GM19023 (cell line): Measurements from ENCODE around the gene FRS2.

Experiments
- ATAC-seq: cut with Tn5 transposase; IDR thresholded peaks from one replicate; pipeline ENCODE4 v1.9.1; 2021; ENCODE audit warnings: mild to moderate bottlenecking, moderate library complexity; ENCODE audit not compliant: unreplicated experiment

Gene FRS2

DNA sequence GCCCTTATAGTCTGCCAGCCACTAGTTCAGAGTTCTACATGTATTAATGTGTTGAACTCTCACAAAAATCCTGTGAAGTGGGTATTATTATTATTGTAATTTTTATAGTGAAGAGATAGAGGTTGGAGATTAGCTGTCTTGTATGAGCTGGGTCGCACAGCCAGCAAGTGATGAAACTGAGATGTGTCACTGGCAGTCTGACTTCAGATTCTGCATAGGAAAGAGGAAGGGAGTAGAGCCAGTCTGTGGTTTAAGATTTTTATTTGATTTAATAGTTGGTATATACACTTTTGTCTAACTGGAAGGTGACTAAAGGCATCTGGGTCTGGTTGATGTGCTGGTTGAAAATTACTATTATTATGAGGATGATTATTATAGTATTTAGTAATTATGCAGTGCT, 5.8 kb upstream of the FRS2 start:
- no peak for ATAC-seq

DNA sequence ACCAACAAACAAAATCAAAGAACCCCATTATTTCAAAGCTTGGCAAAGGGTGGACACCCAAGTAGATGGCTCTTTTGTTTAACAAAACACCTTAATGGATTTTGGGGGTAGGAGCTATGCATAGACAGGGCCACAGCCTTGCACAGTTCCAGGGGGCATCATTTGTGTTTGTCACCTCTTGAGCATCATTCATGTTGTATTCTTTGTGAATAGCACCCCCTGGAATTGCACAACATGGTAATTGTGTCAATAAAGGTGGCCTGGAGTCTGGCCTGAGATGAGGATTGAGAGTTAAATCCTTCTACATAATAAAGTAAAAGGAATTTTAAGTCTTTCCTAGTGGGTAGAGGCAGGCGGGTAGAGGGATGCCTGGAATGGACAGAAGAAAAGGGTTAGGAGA, 3.3 kb upstream of the FRS2 start:
- ATAC-seq: no peak

DNA sequence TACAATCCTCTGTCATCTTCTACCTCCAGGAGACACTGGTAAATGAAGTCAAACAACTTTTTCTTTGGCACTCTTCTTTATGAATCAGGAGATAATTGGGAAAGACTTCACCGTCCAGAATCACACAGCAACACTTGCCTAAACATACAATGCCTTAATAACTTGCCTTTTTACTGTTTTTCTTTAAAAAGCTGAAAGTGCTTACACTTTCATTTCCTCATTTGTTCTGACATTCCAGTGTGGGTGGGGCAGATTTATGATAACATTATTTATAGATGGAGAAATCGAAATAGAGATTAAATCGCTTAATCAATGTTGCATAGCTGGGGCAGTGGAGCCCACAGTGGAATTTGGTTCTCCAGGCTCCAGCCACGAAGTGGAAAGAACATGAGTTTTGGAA, 2.8 kb upstream of the FRS2 start:
- ATAC-seq: no peak

DNA sequence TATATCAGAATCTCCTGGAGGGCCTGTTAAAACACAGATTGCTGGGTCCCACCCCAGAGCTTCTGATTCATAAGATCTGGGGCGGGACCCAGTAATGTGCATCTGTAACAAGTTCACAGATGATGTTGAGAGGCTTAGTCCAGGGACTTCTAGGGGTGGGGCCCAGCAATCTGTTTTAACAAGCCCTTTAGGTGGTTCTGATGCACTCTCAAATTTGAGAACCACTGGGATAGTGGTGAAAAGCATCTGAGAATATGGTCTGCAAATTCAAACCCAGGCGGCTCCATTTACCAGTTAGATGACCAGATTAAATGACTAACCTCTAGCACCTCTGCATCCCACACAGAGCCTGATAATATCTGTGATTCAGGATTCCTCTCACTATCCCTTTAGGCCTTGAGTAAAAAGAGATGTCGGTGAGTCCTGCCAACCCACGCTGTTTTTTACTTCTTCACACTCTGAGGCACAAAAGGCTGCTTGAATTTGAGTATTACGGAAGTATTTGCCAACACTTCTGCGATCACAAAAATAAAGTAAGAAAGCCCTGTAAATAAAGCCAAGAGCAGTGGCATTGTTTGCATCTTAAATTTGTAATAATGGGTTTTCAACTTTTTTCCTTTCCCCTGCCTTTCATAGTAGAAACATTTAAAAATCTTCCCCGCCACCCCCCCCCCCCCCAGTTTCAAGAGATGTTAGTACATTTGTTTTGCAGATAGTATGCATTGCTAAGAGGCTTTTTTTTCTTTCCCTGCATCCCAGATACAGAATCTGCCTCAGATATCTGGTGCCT, 1.8 kb upstream of the FRS2 start:
- ATAC-seq: no peak

DNA sequence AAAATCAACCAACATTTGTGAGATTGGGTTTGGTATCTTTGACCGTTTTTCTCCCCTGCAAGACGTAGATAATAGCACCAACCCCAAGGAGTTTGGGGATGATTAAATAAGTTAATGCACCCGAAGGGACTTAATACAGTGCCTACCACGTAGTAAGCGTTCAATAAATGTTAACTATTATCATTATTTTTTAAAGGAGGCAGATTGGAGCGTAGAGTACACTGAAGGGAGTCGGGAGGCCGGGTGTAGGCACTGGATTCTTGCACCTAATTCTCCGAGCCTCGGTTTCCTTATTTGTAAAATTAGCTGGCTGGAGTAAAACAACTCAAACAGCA, 367 bp upstream of the FRS2 start:
- no peak for ATAC-seq

DNA sequence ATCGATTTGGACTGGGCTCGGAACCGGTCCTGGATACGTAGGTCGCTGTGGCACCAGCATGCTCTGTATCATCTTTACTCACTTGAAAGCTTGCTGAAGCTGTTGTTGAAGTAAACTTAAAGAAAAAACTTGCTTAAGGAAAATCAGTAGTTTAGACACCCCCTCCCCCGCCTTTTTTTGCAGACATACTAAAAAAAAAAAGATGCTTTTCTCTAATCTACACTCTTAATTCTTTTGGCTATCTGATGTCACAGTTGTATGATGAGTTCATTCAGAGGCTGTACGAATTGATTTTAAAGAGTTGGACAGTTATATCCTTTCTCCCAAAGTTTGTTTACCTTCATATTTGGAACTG, 865 bp downstream of the FRS2 start:
- ATAC-seq: no peak

DNA sequence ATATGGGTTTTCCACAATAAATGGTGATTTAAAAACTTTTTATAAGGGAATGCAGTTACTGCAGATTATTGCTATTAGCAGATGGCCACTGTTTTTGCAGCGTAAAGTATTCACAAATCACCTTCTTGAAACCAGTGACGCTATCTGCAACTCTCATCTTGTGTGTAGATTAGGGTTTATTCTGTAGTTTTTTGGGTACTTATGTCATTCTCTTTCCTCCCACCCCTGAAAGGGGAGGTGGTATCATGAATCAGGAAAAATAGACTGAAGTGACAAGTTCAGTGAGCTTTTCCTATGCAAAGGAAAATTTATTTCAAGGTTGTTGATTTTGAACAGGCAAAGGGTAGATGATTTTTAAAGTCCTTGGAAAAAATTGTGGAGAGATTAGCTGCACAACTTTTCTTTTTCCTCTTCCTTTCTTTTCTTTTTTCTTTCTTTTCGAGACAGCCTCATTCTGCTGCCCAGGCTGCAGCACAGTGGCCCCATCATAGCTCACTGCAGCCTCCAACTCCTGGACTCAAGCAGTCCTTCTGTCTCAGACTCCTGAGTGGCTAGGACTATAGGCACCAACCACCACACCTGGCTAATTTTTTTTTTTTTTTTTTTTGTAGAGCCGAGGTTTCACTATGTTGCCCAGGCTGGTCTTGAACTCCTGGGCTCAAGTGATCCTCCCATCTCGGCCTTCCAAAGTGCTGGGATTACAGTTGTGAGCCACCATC, 1.6 kb downstream of the FRS2 start:
- no peak for ATAC-seq

DNA sequence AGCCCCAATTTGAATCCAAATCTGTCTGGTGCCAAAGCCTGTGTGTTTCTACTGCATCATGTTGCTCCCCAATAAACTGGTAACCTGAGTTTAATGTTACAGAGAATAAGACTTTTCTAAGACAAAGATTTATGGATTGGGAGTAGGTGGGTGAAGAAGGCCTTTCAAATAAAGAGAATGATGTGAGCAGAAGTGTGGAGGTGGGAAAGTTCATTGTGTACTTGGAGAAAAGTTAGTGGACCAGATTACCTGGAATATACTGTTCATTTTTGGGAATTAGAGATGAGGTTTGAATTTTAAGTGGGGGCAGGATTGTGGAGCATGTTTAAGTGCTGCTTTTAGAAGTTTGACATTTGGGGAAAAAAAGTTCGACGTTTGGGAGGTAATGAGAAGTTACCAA, 3.1 kb downstream of the FRS2 start:
- no peak for ATAC-seq

DNA sequence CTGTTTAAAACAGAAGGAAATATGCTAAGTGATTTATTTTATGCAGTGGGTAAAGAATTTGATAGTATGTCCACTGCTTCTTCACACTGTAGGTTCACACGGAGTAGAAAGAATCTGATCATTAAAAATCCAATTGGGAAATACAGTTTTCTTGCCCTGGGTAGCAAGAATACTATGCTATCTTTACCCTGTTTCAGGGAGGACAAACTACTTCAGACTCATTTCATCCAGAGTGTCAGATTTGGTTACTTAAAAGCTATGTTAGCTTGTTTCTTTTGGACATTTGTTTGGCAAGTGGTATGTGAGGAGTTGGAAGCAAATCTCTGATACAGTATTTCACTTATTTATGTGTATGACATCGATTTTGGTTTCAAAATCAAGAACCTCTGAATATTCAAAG, 4.3 kb downstream of the FRS2 start:
- ATAC-seq: no peak

DNA sequence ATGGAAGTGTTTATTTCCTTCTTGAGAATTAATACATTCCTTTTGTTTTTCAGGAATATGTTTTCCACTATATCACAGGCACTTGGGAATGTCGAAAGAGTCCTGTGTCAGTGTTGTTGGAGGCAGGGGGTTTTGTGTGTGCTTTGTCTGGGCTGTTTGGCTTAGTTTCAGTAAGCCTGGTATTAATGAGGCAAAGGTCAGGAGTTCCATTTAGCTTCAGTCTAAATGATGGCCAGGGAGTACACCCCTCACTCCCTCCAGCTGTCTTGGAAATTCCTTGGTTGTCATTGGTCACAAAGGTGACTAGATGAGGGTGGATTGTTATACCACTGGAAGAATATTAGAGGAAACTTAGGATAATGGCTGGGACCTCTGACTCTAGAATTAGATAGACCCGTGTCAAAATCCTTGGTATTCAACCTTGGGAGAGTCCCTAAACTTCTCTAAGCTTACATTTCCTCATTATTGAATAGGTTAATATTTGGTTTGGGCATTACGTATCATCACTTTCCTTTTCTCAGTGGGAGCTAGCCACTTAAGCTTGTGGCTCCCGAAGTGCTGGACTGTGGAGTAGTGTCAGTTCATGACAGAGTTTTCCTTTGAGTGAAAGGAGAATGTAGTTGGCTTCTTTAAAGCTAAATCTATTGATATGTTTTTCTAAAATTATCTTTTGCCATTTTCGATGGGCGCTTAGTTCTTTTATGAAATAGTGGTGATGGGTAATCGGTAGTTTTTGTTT, 5.2 kb downstream of the FRS2 start:
- no peak for ATAC-seq

DNA sequence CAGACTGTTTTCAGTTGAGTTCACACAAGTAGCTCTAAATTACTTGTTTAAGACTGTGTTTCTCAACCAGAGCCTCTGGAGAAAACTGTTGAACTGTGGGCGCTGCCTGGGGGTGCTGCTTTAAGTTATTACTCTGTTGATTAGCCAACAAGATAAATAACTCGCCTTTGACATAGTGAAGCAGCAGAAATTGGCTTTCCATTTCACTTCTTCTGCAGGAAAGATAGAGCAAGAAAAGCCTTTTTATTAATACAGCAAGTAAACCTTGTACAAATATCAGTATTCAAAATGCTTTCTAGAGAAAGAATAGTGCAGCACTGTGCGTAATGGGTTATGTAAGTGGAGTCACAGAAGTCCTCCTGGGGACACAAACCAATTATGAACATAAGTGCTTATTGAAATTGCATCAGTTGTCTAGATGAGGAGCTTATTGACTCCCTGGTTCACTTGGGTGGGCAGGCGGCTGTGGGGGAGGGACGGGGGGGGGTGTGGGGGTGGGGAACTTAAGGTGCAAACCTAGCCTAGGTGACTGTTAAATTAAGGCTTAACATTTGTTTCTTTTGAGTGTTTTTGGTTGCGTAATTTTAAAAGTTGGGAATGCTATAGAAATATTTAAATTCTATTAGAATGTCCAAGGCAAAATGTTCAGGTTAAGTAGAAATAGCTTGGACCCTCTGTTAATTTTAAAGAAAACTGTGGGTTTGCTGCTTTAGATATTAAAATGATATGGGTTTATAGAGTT, 6.3 kb downstream of the FRS2 start:
- no peak for ATAC-seq

DNA sequence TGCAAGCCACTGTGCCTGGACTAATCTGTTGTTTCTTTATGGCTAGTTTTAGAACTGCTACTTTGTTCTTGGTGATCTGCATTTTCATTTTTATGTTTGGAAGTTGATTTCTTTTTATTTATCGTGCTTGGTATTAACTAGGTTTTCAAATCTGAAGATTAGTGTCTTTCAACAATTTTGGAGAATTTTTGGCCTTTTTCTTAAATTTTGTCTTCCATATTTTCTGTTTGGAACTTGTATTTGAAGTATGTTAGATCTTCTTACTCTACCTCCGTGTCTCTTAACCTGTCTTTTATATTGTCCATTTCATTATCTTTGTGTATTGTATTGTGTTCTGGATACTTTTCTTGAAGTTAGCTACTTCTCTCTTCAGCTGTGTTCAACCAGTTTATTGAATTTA, 9.5 kb downstream of the FRS2 start:
- ATAC-seq: no peak

DNA sequence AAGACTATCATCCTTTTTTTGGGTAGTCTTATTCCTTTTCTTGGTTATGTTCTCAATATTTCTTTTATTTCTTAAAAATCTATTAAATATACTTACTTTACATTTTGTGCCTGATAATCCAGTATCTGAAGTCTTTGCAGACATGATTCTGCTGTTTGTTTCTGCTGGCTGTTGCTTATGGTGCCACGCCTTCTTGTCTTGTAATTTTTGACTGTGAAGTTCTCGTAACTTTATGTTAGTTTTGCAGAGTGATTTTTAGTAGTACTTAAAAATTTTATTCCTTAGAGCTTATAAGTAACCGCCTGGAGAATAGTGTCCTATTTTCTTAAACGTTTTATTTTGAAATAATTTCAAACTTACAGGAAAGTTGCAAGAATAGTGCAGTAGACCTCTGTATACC, 10.5 kb downstream of the FRS2 start:
- ATAC-seq: no peak

DNA sequence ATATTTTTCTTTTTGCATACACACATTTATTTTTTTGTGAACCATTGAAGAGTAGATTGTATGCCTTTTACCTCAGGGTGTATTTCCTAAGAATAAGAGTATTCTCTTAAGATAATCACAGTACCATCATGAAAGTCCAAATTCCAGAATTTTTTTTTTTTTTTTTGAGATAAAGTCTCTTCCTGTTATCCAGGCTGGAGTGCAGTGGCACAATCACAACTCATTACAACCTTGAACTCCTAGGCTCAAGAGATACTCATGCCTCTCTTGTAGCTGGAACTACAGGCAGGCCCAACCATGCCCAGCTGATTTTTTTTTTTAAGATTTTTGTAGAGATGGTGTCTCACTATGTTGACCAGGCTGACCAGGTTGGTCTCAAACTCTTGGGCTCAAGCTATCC, 10.9 kb downstream of the FRS2 start:
- no peak for ATAC-seq

DNA sequence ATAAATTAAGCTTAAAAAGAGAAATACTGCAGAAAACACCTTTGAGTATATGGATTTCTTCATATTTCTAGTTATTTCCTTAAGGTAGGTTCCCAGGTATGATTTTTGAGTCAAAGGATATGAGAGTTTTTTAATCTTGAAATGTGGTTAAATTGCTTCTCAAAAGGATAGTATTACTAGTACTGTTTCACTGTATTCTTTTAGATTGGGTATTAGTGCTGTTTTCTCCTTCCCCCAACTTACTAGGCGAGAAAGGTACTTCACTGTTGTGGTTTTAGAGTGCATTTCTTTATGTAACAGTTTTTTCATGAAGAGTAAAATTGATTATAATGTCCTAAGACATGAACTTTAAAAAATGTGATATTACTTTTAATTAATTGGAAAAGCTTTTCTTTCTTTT, 13.5 kb downstream of the FRS2 start:
- ATAC-seq: no peak

DNA sequence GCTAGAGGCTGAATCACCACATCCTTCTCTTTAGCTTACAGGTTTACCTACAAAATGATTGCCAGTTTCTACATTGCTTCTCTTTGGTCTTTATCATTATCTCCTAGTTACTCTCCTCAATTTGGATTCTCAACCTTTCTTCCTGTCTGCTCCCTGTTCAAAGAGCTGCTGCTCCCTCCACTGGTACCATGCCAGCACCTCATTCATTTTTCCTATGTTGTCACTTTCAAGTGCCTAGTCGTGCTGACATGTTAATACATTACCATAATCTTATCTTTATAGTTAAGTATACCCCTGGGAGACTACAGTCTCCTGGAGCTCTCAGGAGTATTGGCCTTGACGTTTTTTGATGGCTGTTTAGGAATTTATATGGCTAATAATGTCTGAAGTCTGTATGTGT, 14.2 kb downstream of the FRS2 start:
- ATAC-seq: no peak

DNA sequence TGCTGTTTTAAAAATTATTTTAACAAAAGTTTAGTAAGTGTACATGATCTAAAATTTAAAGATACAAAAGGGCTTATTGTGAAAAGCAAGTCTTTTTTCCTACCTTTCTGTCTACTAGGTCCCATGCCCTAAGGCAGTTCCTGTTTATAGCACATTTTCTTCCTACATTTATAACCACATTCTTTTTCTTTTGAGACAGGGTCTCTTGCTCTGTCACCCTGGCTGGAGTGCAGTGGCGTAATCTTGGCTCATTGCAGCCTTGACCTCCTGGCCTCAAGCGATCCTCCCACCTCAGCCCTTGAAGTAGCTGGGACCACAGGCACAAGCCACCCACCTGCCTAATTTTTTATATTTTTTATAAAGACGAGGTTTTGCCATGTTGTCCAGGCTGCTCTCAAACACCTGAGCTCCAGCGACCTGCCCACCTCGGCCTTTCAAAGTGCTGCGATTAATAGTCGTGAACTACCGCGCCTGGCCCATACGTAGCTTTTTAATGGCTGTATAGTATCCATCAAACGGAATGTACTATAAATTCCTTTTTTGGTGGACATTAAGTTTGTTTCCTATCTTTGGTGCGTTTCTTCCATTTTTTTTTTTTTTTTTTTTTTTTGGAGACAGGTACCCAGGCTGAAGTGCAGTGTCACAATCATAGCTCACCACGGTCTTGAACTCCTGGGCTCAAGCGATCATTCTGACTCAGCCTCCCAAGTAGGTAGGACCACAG, 20.9 kb downstream of the FRS2 start:
- no peak for ATAC-seq

DNA sequence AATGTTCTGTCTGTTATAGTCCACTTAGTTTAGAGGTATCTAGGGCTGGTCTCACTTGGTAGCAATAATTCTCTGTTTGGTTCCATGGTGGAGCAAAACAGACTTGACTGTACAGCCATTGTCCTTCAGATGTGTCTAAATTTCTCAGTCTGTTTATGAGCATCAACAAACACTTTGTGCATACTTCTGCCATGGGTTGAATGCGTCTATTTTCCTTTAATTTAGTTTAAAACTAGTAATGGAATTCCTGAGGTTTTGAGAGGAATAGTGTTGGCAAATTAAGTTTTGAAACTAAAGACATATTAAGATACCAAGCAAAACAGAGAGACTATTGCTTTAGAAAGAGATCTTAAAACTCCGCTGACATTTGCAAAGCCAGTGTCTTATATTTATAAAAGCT, 22.6 kb downstream of the FRS2 start:
- no peak for ATAC-seq

DNA sequence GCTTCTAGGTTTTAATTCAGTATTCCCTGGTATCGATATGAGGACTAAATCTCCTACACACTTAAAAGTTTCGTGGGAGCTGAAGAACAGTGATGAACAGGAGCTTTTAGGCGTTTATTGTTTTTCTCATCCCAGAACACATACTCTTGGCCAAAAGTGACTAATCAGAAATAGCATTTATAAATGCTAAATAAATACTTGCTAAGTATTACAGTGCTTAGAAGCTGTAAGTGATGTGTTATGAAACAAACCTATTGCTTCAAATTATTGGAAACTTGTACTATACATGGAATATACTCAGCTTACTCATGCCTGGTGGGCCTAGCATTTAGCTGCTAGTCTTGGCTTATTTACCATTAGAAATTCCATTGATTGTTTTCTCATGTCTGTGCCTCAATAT, 24.9 kb downstream of the FRS2 start:
- no peak for ATAC-seq

DNA sequence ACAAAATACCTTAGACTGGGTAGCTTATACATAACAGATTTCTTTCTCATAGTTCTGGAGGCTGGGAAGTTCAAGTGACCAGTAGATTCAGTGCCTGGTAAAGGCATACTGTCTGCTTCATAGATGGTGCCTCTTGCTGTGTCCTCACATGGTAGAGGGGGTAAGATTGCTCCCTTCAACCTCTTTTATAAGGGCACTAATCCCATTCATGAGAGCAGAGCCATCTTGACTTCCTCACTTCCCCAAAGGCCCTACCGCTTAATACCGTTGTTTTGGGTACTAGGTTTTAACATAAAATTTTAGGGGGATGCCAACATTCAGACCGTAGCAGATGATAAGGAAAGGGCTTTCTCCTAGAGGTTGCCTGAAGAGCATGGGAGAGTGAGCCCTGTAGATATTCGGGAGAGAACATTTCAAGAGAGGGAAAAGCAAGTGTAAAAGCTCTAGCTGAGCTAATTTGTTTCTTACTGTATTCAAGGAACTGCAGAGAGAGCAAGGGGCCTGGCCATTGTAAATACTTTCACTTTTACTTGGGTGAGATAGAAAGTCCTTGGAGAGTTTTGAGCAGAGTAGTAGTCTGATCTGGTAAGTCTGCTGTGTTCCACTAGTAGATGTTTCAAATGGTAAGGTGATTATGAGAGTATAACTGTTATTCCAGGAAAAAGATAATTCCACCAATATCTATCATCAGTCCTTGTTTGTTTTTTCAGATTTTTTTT, 27.3 kb downstream of the FRS2 start:
- peak; percentile 93 for ATAC-seq
